Fibroblast of the aortic adventitia (primary cell): Measurements from ENCODE around the gene OSBPL1A. TPM values are rescaled to one million over a fixed set of nuclear protein-coding genes. Genes with fewer than 3 reads are reported as not detected.

Source experiments
- DNase-seq: peaks from one replicate; pipeline ENCODE4 v3.0.0-alpha.2; 2010; ENCODE audit warnings: low read depth
- H3K4me3 ChIP-seq: 2 replicates; pipeline ENCODE4 v1.5.1; 2011; ENCODE audit warnings: low read depth, mild to moderate bottlenecking, control low read depth, low read length, moderate library complexity
- total RNA-seq: library from RNA; depleted of rRNA; stranded (reverse); fragments of >200 nt; gene quantifications from 2 replicates; pipeline ENCODE4 v1.2.3, GENCODE V29; 2012; ENCODE audit warnings: low replicate concordance
- TF ChIP-seq, protein P1 (sequence below): IDR thresholded peaks from 2 replicates; pipeline ENCODE4 v1.5.1; 2011; ENCODE audit warnings: mild to moderate bottlenecking, low read length, control low read depth, inconsistent platforms; ENCODE audit not compliant: insufficient read depth

The OSBPL1A gene
- total RNA-seq, 1 donor: 80.4 TPM

GRCh38 chr18:24326211-24326610 is 71.4 kb downstream of the OSBPL1A start:
- no peak overlapping the region for H3K4me3 ChIP-seq
- DNase-seq: no peak
- TF ChIP-seq, protein P1, sequence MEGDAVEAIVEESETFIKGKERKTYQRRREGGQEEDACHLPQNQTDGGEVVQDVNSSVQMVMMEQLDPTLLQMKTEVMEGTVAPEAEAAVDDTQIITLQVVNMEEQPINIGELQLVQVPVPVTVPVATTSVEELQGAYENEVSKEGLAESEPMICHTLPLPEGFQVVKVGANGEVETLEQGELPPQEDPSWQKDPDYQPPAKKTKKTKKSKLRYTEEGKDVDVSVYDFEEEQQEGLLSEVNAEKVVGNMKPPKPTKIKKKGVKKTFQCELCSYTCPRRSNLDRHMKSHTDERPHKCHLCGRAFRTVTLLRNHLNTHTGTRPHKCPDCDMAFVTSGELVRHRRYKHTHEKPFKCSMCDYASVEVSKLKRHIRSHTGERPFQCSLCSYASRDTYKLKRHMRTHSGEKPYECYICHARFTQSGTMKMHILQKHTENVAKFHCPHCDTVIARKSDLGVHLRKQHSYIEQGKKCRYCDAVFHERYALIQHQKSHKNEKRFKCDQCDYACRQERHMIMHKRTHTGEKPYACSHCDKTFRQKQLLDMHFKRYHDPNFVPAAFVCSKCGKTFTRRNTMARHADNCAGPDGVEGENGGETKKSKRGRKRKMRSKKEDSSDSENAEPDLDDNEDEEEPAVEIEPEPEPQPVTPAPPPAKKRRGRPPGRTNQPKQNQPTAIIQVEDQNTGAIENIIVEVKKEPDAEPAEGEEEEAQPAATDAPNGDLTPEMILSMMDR: no peak

DNA sequence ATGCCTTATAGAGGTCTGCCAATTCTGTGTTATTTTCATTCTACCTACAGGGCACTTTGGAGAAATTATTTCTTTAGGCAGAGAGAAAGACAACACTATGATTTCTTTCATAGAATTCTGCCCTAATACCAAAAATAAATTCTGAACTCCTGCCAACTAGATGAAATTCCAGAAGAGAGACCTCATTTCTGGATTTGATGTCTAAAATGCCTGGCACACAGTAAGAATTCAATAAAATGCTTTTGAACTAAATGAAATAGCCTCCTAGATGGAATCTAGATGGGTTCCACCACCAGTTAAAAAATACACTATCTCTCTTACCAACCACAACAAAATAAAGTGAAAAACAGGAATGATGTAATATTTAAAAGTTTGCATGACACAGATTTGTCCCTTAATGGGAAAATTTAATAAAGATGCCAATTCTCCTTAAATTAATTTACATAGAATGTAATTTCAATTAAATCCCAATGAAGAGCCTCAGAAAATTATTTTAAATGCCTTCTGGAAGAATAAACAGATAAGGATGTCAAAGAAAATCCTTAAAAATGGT is 75.0 kb downstream of the OSBPL1A start:
- TF ChIP-seq, protein P1: no peak
- peak; percentile 78 for DNase-seq
- H3K4me3 ChIP-seq: no peak overlapping the region

- no peak overlapping the region for H3K4me3 ChIP-seq
- no peak for DNase-seq
- TF ChIP-seq, protein P1: no peak
Measured at GRCh38 chr18:24321071-24321470, 76.6 kb downstream of the OSBPL1A start.

- H3K4me3 ChIP-seq: no peak overlapping the region
- TF ChIP-seq, protein P1: no peak
- DNase-seq: no peak
Measured at GRCh38 chr18:24319757-24320156, 77.9 kb downstream of the OSBPL1A start.

GRCh38 chr18:24317370-24317769 is 80.3 kb downstream of the OSBPL1A start:
- TF ChIP-seq, protein P1: no peak
- no peak overlapping the region for H3K4me3 ChIP-seq
- DNase-seq: no peak

DNA sequence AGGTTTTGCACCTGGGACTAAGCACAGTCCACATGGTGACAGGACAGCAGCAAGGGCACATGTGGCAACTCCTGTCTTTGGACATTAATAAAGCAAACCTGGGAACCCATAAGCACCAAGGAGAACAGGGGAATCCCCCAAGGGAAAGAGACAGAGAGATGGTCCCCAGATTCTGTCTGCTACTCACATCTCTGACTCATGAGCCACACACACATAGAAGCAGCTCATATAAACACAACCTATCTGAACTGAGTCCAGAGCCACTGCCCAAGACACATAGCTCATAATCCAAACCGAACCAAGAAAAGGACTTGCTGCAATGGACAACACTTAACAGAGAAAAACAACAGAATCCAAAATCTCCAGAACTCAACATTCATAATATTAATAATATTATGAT is 82.5 kb downstream of the OSBPL1A start:
- H3K4me3 ChIP-seq: no peak overlapping the region
- TF ChIP-seq, protein P1: no peak
- no peak for DNase-seq

GRCh38 chr18:24306201-24306600 is 91.4 kb downstream of the OSBPL1A start:
- TF ChIP-seq, protein P1: no peak
- no peak for DNase-seq
- no peak overlapping the region for H3K4me3 ChIP-seq
